ENCODE results near the gene ATP8B4. TPM values are rescaled to one million over a fixed set of nuclear protein-coding genes. Genes with fewer than 3 reads are reported as not detected.

The ATP8B4 gene
- total and polyA plus RNA-seq, 2 of the 8 experiments (the other 6 are each of a cell fraction or from before 2014, with no cell fraction given), result 0.17 to 0.24 TPM

GRCh38 chr15:49832511-49832910 is 286.5 kb downstream of the ATP8B4 start (continued):
- TF ChIP-seq EP300 (IDR thresholded peaks at IDR 0.05; ENCODE audit: borderline replicate concordance in 1 of 2, low read depth in 2 of 2, low read length in 2 of 2) (no peak), GABPA (IDR thresholded peaks at IDR 0.05; ENCODE audit: borderline replicate concordance, insufficient read depth, low read length) (no peak), BRCA1 (IDR thresholded peaks at IDR 0.05; ENCODE audit: low read depth, low read length) (no peak)
